WERI-Rb-1 (cell line): ENCODE data around the gene KIAA1549.

Experiments
- DNase-seq: peaks from one replicate; pipeline ENCODE4 v3.0.0-alpha.2; 2020
- H3K27ac ChIP-seq: fragments of 250-450 bp; sonication (Bioruptor Pico); 2 replicates; pipeline ENCODE4 v1.5.1; 2020; ENCODE audit warnings: mild to moderate bottlenecking, moderate library complexity
- H3K27me3 ChIP-seq: fragments of 250-450 bp; sonication (Bioruptor Pico); 2 replicates; pipeline ENCODE4 v1.5.1; 2021; ENCODE audit warnings: mild to moderate bottlenecking, low read depth, moderate library complexity; ENCODE audit not compliant: insufficient read depth, severe bottlenecking
- H3K36me3 ChIP-seq: fragments of 250-450 bp; sonication (Bioruptor Pico); 2 replicates; pipeline ENCODE4 v1.5.1; 2020; ENCODE audit warnings: mild to moderate bottlenecking, moderate library complexity
- H3K4me3 ChIP-seq: 2 replicates; pipeline ENCODE4 v1.5.1; 2011; ENCODE audit warnings: low read depth, mild to moderate bottlenecking, control low read depth, low read length
- H3K9me3 ChIP-seq: fragments of 250-450 bp; sonication (Bioruptor Pico); 2 replicates; pipeline ENCODE4 v1.5.1; 2021; ENCODE audit warnings: mild to moderate bottlenecking, moderate library complexity; ENCODE audit not compliant: severe bottlenecking
- CTCF ChIP-seq: IDR thresholded peaks from 2 replicates; pipeline ENCODE4 v1.5.1; 2011; ENCODE audit warnings: low read depth, mild to moderate bottlenecking, control low read depth, inconsistent platforms, low read length

Gene KIAA1549

GRCh38 chr7:138864667-138865066, 116.5 kb downstream of the KIAA1549 start:
- Histone ChIP-seq H3K27ac (no peak overlapping the region), H3K27me3 (no peaks in the 10 kb centered on the region), H3K4me3 (no peak overlapping the region), H3K9me3 (no peaks in the 10 kb centered on the region), H3K36me3 (peaks cover 10% of the 10 kb centered on the region)
- no peak for TF ChIP-seq CTCF
- DNase-seq = no peak

DNA sequence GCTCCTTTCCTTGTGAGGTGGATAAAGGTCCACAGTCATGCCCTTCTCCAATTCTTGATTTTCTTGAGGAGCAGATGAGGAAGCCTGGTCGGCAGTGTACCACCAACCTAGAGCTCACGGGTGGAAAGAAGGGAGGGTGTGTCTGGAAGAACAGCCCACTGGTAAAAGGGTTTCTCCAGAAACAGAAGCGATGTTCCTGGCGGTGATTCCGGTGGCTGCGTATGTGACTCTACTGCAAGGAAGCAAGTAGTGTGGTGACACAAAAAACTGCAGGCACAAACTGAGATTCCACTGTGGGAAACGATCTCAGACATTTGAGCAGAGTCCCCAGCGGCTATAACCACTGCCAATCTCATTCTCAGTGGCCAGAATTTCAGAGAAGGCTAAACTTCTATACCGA, 117.3 kb downstream of the KIAA1549 start:
- H3K36me3 ChIP-seq = peaks cover 10% of the 10 kb centered on the region
- no peak for DNase-seq
- no peak for TF ChIP-seq CTCF
- no peaks in the 10 kb centered on the region for H3K9me3 ChIP-seq
- H3K4me3 ChIP-seq = no peak overlapping the region
- H3K27me3 ChIP-seq = no peaks in the 10 kb centered on the region
- H3K27ac ChIP-seq = no peak overlapping the region

DNA sequence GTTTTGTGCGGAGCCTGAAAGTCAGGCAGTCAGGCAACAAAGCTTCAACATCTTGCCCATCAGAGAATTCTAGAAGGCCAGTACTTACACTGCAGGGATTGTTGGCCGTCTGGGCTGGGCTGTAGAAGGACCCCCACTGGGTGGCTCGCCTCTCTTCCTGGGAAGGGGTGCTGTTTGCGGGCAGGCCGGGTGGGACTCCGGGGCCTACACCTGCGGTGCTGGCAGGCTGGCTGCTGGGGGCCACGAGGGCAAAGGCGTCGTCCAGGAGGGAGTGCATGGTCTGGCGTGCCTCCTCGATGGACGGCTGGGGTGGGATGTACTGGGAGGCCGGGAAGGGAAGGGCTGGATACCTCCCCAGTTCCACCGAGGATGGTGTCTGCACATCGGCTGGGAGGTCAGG, 120.1 kb downstream of the KIAA1549 start:
- no peak for DNase-seq
- Histone ChIP-seq H3K27me3 (no peaks in the 10 kb centered on the region), H3K36me3 (peaks cover 20% of the 10 kb centered on the region; the same call in 1 of the 2 replicates), H3K4me3 (no peak overlapping the region), H3K27ac (no peak overlapping the region), H3K9me3 (no peaks in the 10 kb centered on the region)
- TF ChIP-seq CTCF = no peak

DNA sequence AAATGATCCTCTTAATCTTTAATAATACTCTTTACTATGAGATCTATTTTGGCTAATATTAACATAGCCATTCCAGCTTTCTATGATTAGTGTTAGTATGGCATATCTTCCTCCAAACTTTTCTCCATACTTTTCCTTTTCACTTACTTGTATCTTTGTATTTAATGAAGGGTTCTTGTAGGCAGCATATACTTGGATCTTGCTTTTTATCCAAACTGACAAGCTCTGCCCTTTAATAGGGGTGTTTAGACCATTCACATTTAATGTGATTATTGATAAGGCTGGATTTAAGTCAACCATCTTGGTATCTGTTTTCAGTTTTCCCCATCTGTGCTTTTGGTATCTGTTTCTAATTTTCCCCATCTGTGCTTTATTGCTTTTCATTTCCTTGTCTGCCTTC, 123.5 kb downstream of the KIAA1549 start:
- Histone ChIP-seq H3K27ac (no peak overlapping the region), H3K27me3 (no peaks in the 10 kb centered on the region), H3K9me3 (no peaks in the 10 kb centered on the region), H3K36me3 (peaks cover 20% of the 10 kb centered on the region; the same call in 1 of the 2 replicates), H3K4me3 (no peak overlapping the region)
- TF ChIP-seq CTCF = no peak
- DNase-seq = no peak

GRCh38 chr7:138854115-138854645, 127.0 kb downstream of the KIAA1549 start:
- H3K27ac ChIP-seq = no peak overlapping the region
- no peak overlapping the region for H3K4me3 ChIP-seq
- TF ChIP-seq CTCF = no peak
- DNase-seq = no peak
- H3K27me3 ChIP-seq = no peaks in the 10 kb centered on the region
- peaks cover 8% of the 10 kb centered on the region for H3K9me3 ChIP-seq
- peaks cover 37% of the 10 kb centered on the region for H3K36me3 ChIP-seq

- no peak for DNase-seq
- Histone ChIP-seq H3K4me3 (no peak overlapping the region), H3K27ac (no peak overlapping the region), H3K36me3 (peaks cover 36% of the 10 kb centered on the region), H3K27me3 (no peaks in the 10 kb centered on the region), H3K9me3 (peaks cover 8% of the 10 kb centered on the region)
- no peak for TF ChIP-seq CTCF
Observed at GRCh38 chr7:138853448-138853847, 127.7 kb downstream of the KIAA1549 start.
